Measurements from ENCODE around the gene ELAPOR2. TPM values are rescaled to one million over a fixed set of nuclear protein-coding genes. Genes with fewer than 3 reads are reported as not detected.

ELAPOR2 gene
- polyA plus RNA-seq, 1 of the 3 experiments (the other 2 are of a cell fraction): 8.8 TPM

- Histone ChIP-seq H3K9me2 (no peaks in the 10 kb centered on the region), H2AFZ (ENCODE audit: low read depth) (no peak overlapping the region), H4K20me1 (ENCODE audit: insufficient read depth) (no peaks in the 10 kb centered on the region), H3K27me3 (ENCODE audit: insufficient read depth) (no peaks in the 10 kb centered on the region), H3K4me3 (ENCODE audit: low read depth in 2 of 2, low read length in 1 of 2) (no peak overlapping the region), H3K36me3 (replicated peaks in 1 of 2; ENCODE audit: control insufficient read depth in 1 of 2, insufficient read depth in 2 of 2, low read length in 1 of 2) (no peaks in the 10 kb centered on the region), H3F3A (replicated peaks; ENCODE audit: insufficient read depth) (no peaks in the 10 kb centered on the region), H3K9me3 (no peaks in the 10 kb centered on the region), H3K27ac (ENCODE audit: low read depth in 2 of 2, low read length in 1 of 2) (no peak overlapping the region), H3K9ac (no peak overlapping the region), H3K4me2 (no peak overlapping the region), H3K79me2 (ENCODE audit: insufficient read depth) (no peaks in the 10 kb centered on the region), H3K4me1 (ENCODE audit: control insufficient read depth in 1 of 2, insufficient read depth in 2 of 2, low read depth in 1 of 2, low read length in 1 of 2) (no peaks in the 10 kb centered on the region)
- no peak for DNase-seq
- ChIA-PET CTCF (interaction anchor here (1.4 kb wide), 1 partner anchor 21 kb away, joined by 3 read pairs; no protein-coding TSS in a partner anchor), POLR2A (no interaction called here)
- WGBS (ENCODE audit: low lambda C conversion rate): 42% methylated on average over 6 of the region's 6 CpGs
- TF ChIP-seq SIN3A (IDR thresholded peaks at IDR 0.05; ENCODE audit: borderline replicate concordance, low read depth, low read length): no peak
- no peak for TF ChIP-seq RCOR1 (IDR thresholded peaks at IDR 0.05; ENCODE audit: low read length)
- no peak for TF ChIP-seq FOXJ3 (CRISPR knock-in tag; IDR thresholded peaks at IDR 0.05)
- no peak for TF ChIP-seq ZBTB33 (IDR thresholded peaks at IDR 0.05; ENCODE audit: borderline replicate concordance, low read depth)
- TF ChIP-seq ELF1 (IDR thresholded peaks at IDR 0.05): no peak
- no peak for TF ChIP-seq GABPA (IDR thresholded peaks at IDR 0.05; ENCODE audit: low read depth)
Measured at GRCh38 chr7:87107949-87108776, 48.7 kb upstream of the ELAPOR2 start.

DNA sequence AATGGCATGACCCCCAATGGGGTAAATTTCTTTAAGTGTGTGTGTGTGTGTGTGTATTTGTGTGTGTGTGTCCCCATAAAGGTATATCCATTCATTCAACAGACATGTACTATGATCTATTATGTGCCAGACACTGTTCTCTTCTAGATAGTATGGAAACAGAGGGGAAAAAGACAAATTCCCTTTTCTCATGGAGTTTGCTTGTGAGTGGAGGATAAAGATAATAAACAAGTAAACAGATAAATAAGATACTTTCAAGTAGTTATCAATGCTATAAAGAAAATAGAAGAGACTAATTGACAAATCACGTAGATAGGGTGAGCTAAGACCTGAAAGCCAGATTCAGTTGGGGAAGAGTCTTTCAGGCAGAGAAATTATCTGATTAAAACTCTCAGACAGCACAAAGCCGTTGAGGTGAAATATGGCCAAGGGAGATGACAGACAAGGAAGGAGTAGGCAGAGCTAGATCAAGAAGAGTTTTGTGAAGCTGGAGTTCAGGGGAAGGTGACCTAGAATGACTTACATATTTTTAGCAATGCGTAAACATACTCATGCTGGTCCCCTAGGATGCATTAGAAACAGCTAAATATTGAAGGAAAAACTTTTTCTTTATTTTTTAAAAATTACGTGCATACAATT, 47.6 kb upstream of the ELAPOR2 start:
- CTCF ChIA-PET: interaction anchor here (1.4 kb wide), 1 partner anchor 20 kb away, joined by 3 read pairs; no protein-coding TSS in a partner anchor
- Histone ChIP-seq H3F3A (replicated peaks; ENCODE audit: insufficient read depth) (no peaks in the 10 kb centered on the region), H3K27me3 (ENCODE audit: insufficient read depth) (no peaks in the 10 kb centered on the region), H3K36me3 (replicated peaks in 1 of 2; ENCODE audit: control insufficient read depth in 1 of 2, insufficient read depth in 2 of 2, low read length in 1 of 2) (no peaks in the 10 kb centered on the region), H3K4me2 (no peak overlapping the region), H3K79me2 (ENCODE audit: insufficient read depth) (no peaks in the 10 kb centered on the region), H2AFZ (ENCODE audit: low read depth) (no peak overlapping the region; the same call in 1 of the 2 replicates), H4K20me1 (ENCODE audit: insufficient read depth) (no peaks in the 10 kb centered on the region), H3K27ac (ENCODE audit: low read depth in 2 of 2, low read length in 1 of 2) (no peak overlapping the region), H3K4me3 (ENCODE audit: low read depth in 2 of 2, low read length in 1 of 2) (no peak overlapping the region), H3K9me2 (no peaks in the 10 kb centered on the region), H3K9ac (no peak overlapping the region), H3K9me3 (no peaks in the 10 kb centered on the region), H3K4me1 (ENCODE audit: control insufficient read depth in 1 of 2, insufficient read depth in 2 of 2, low read depth in 1 of 2, low read length in 1 of 2) (no peaks in the 10 kb centered on the region)
- TF ChIP-seq FOSL2 (IDR thresholded peaks at IDR 0.05; ENCODE audit: borderline replicate concordance, low read depth) (no peak), SMC3 (IDR thresholded peaks at IDR 0.05; ENCODE audit: low read depth, low read length) (no peak)
- TF ChIP-seq, protein P1, sequence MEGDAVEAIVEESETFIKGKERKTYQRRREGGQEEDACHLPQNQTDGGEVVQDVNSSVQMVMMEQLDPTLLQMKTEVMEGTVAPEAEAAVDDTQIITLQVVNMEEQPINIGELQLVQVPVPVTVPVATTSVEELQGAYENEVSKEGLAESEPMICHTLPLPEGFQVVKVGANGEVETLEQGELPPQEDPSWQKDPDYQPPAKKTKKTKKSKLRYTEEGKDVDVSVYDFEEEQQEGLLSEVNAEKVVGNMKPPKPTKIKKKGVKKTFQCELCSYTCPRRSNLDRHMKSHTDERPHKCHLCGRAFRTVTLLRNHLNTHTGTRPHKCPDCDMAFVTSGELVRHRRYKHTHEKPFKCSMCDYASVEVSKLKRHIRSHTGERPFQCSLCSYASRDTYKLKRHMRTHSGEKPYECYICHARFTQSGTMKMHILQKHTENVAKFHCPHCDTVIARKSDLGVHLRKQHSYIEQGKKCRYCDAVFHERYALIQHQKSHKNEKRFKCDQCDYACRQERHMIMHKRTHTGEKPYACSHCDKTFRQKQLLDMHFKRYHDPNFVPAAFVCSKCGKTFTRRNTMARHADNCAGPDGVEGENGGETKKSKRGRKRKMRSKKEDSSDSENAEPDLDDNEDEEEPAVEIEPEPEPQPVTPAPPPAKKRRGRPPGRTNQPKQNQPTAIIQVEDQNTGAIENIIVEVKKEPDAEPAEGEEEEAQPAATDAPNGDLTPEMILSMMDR (IDR thresholded peaks at IDR 0.05): no peak
- POLR2A ChIA-PET: no interaction called here
- DNase-seq: no peak
- WGBS (ENCODE audit: low lambda C conversion rate): 33% methylated on average over 4 of the region's 4 CpGs

Measured in SK-N-SH (cell line).